Endodermal cell (in vitro differentiated cells): ENCODE data around the gene GTPBP2. TPM values are rescaled to one million over a fixed set of nuclear protein-coding genes. Genes with fewer than 3 reads are reported as not detected.

Experiments used
- DNase-seq: peaks from one replicate; pipeline ENCODE4 v3.0.0-alpha.2; 2017
- H3K27ac ChIP-seq: 2 replicates; pipeline ENCODE4 v1.5.1; 2013; ENCODE audit warnings: mild to moderate bottlenecking, low read depth, low read length, moderate library complexity
- H3K27me3 ChIP-seq: 2 replicates; pipeline ENCODE4 v1.6.1; 2013; ENCODE audit warnings: mild to moderate bottlenecking, low read length, moderate library complexity; ENCODE audit not compliant: insufficient read depth, control insufficient read depth, poor library complexity, severe bottlenecking
- H3K36me3 ChIP-seq: 2 replicates; pipeline ENCODE4 v1.7.0; 2013; ENCODE audit warnings: mild to moderate bottlenecking, low read length, moderate library complexity; ENCODE audit not compliant: control insufficient read depth, insufficient read depth
- H3K4me1 ChIP-seq: one replicate; pipeline ENCODE4 v1.7.0; 2013; ENCODE audit warnings: low read length; ENCODE audit not compliant: control insufficient read depth, insufficient read depth
- H3K4me3 ChIP-seq: 2 replicates; pipeline ENCODE4 v1.5.1; 2013; ENCODE audit warnings: mild to moderate bottlenecking, low read length, moderate library complexity
- H3K9ac ChIP-seq: 2 replicates; pipeline ENCODE4 v1.6.1; 2013; ENCODE audit warnings: mild to moderate bottlenecking, low read length, moderate library complexity; ENCODE audit not compliant: poor library complexity, severe bottlenecking; ENCODE audit errors: extremely low read depth
- H3K9me3 ChIP-seq: 2 replicates; pipeline ENCODE4 v1.6.1; 2013; ENCODE audit warnings: mild to moderate bottlenecking, low read length, moderate library complexity; ENCODE audit not compliant: control insufficient read depth
- H3K27ac Mint-ChIP-seq: 2 replicates; pipeline ENCODE4 v1.8.0; 2020; ENCODE audit warnings: mixed read lengths
- H3K27me3 Mint-ChIP-seq: 2 replicates; pipeline ENCODE4 v1.8.0; 2021; ENCODE audit warnings: mild to moderate bottlenecking, mixed read lengths; ENCODE audit not compliant: insufficient read depth
- H3K36me3 Mint-ChIP-seq: 2 replicates; pipeline ENCODE4 v1.8.0; 2020; ENCODE audit warnings: low read depth, mixed read lengths
- H3K4me1 Mint-ChIP-seq: 2 replicates; pipeline ENCODE4 v1.8.0; 2020; ENCODE audit warnings: mixed read lengths
- H3K4me3 Mint-ChIP-seq: 2 replicates; pipeline ENCODE4 v1.8.0; 2020; ENCODE audit warnings: mild to moderate bottlenecking, moderate library complexity, mixed read lengths
- H3K9me3 Mint-ChIP-seq: 2 replicates; pipeline ENCODE4 v1.8.0; 2020; ENCODE audit warnings: mild to moderate bottlenecking, mixed read lengths
- CTCF ChIP-seq: fragments of 200-600 bp; sonication (generic); conservative IDR thresholded peaks from 2 replicates; pipeline ENCODE4 v1.5.0; 2021; ENCODE audit warnings: antibody characterized with exemption, mild to moderate bottlenecking
- WGBS, 2 experiments: methylation state at CpG; one replicate each; pipeline versions ENCODE4 v1.1.5 to v1.1.7; 2013; ENCODE audit warnings: missing lambda C conversion rate in 2 of 2, mixed read lengths in 1 of 2; ENCODE audit not compliant: insufficient coverage in 1 of 2, insufficient read length in 1 of 2; 5-methylcytosine and 5-hydroxymethylcytosine counted together
- total RNA-seq, 2 donors: library from RNA; stranded (reverse); fragmentation: NEBNext Ultra II Directional in 1 of 2; extraction: Animal tissue kit (Norgen Biotek cat#: 25700) in 1 of 2; gene quantifications; 2 replicates in 1 of 2; 3 replicates in 1 of 2; pipeline ENCODE4 v1.2.1, GENCODE V29; 2021

GTPBP2 gene
- total RNA-seq, 2 donors from 2014 or later = 87.9 to 90.6 TPM

- Mint-ChIP-seq H3K4me1 (peaks cover 15% of the 10 kb centered on the region), H3K27me3 (no peaks in the 10 kb centered on the region), H3K27ac (no peak overlapping the region), H3K36me3 (peaks cover 55% of the 10 kb centered on the region), H3K4me3 (no peak overlapping the region), H3K9me3 (no peaks in the 10 kb centered on the region)
- Histone ChIP-seq H3K4me3 (no peak overlapping the region), H3K9me3 (no peaks in the 10 kb centered on the region), H3K9ac (no peak overlapping the region), H3K36me3 (peaks cover 73% of the 10 kb centered on the region), H3K4me1 (peaks cover 7% of the 10 kb centered on the region), H3K27me3 (no peaks in the 10 kb centered on the region), H3K27ac (no peak overlapping the region)
- no peak for TF ChIP-seq CTCF
- DNase-seq = no peak
- WGBS, 2 experiments = 93 to 94% methylated on average over 11 to 15 of the region's 15 CpGs
These were observed 44.5 kb upstream of the GTPBP2 start for GRCh38 chr6:43673444-43674084.

DNA sequence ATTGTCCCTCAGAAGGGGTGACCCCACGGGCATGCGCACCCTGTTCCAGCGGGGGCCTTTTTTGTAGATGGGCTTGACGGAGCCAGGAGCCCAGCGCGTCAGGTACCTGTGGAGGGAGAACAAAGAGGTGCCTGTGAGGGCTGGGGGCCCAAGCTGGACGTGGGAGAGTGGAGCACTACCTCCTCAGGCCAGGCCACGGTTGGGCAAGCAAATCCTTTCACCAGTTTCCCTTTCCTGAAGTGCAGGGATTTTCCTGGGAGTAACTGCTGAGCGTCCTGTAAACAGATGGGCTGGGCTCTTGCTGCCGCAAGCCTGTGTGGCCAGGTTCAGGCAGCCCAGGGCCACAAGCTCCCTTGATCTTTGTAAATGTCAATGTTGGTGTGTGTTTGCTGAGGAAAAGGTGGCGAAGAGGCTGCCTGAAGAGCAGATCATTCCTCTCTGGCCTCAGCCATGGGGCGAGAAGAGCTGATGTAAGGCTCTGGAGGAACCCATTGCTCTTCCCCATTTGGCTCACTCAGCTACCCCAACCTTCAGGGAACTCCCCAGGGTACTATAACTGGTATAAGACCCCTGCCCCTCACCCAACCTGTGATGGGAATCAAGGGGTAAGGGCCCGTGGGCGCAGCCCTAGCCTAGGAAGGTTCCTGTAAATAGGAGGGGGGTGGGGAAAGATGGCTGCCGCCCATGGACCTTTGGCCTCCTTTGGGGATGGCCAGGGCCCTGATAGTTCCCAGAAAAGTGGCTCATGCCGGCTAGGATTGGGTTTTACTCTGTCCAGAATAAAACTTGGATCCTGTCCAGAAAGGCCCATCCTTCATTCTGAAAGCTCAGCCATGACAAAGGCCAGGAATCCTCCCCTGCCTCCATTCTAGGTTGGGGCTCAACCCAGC is 43.0 kb upstream of the GTPBP2 start:
- Histone ChIP-seq H3K9me3 (no peaks in the 10 kb centered on the region), H3K4me3 (no peak overlapping the region), H3K27me3 (no peaks in the 10 kb centered on the region), H3K27ac (no peak overlapping the region), H3K9ac (no peak overlapping the region), H3K36me3 (peaks cover 58% of the 10 kb centered on the region), H3K4me1 (peaks cover 18% of the 10 kb centered on the region)
- Mint-ChIP-seq H3K27me3 (no peaks in the 10 kb centered on the region), H3K36me3 (peaks cover 44% of the 10 kb centered on the region), H3K27ac (no peak overlapping the region), H3K4me3 (no peak overlapping the region), H3K4me1 (peaks cover 30% of the 10 kb centered on the region), H3K9me3 (no peaks in the 10 kb centered on the region)
- WGBS, 2 experiments = 91 to 96% methylated on average over 8 to 16 of the region's 16 CpGs
- DNase-seq = no peak
- TF ChIP-seq CTCF = no peak

DNA sequence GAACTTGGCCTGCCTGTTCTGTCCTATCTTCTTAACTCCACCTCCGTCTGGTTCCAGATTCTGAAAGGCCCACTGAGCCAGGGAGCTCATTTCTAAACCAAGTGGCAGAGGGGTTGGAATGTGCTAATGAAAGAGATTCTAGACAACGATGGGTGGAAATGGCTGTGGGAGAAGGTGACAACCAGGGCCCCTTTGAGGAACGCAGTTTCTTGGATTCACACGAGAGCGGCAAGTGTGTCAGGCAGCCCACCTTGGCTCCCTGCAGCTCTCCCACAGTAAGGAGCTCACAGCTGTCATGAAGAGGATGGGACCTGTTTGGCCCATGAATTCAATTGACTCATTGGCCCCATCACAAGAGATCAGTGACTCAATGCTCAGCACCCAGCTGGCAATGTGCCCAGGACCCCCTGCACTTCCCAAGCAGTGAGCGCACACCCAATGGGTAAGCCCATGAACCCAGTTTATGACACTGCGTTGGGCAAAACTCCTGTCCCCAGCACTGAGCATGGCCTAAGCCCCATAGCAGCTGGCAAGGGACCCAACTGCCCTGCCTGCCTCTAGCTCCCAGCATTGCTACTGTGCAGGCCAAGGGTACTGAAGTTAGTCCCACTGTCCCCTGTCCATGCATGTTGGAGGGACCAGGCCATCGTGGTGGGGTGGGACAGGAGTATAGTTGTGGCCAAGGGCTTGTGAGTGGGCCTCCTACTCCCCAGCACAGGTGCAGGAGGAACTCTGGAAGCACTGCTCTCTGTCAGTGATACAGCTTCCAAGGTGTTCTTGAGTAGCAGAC is 42.1 kb upstream of the GTPBP2 start:
- Mint-ChIP-seq H3K4me3 (no peak overlapping the region), H3K9me3 (no peaks in the 10 kb centered on the region), H3K36me3 (peaks cover 42% of the 10 kb centered on the region), H3K27ac (peak overlapping the region; percentile 62), H3K27me3 (no peaks in the 10 kb centered on the region), H3K4me1 (peaks cover 34% of the 10 kb centered on the region)
- H3K27ac ChIP-seq = no peak overlapping the region
- WGBS, 2 experiments = 91 to 95% methylated on average over 6 to 8 of the region's 8 CpGs
- H3K9ac ChIP-seq = no peak overlapping the region
- no peak overlapping the region for H3K4me3 ChIP-seq
- H3K27me3 ChIP-seq = no peaks in the 10 kb centered on the region
- no peak for TF ChIP-seq CTCF
- H3K36me3 ChIP-seq = peaks cover 50% of the 10 kb centered on the region
- no peaks in the 10 kb centered on the region for H3K9me3 ChIP-seq
- DNase-seq = no peak
- H3K4me1 ChIP-seq = peaks cover 18% of the 10 kb centered on the region
